ENCODE data around the gene STXBP5L. TPM values are rescaled to one million over a fixed set of nuclear protein-coding genes. Genes with fewer than 3 reads are reported as not detected.
A peak's percentile ranks its signal among the peaks of the same experiment; 100 is the strongest.

STXBP5L gene
- total RNA-seq, 1 donor from 2014 or later = 8.5 TPM

- TF ChIP-seq, protein P1, sequence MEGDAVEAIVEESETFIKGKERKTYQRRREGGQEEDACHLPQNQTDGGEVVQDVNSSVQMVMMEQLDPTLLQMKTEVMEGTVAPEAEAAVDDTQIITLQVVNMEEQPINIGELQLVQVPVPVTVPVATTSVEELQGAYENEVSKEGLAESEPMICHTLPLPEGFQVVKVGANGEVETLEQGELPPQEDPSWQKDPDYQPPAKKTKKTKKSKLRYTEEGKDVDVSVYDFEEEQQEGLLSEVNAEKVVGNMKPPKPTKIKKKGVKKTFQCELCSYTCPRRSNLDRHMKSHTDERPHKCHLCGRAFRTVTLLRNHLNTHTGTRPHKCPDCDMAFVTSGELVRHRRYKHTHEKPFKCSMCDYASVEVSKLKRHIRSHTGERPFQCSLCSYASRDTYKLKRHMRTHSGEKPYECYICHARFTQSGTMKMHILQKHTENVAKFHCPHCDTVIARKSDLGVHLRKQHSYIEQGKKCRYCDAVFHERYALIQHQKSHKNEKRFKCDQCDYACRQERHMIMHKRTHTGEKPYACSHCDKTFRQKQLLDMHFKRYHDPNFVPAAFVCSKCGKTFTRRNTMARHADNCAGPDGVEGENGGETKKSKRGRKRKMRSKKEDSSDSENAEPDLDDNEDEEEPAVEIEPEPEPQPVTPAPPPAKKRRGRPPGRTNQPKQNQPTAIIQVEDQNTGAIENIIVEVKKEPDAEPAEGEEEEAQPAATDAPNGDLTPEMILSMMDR (IDR thresholded peaks at IDR 0.05; ENCODE audit: unreplicated experiment) = no peak
- H3K27me3 Mint-ChIP-seq = peaks cover 25% of the 10 kb centered on the region
- DNase-seq (ENCODE audit: low spot score, unreplicated experiment) = no peak
- H3K4me1 Mint-ChIP-seq (ENCODE audit: low read depth) = peaks cover 13% of the 10 kb centered on the region
- peak overlapping the region; percentile 65 for H3K27ac Mint-ChIP-seq
- peak overlapping the region; percentile 93 for H3K4me3 Mint-ChIP-seq (ENCODE audit: low read depth)
- H3K36me3 Mint-ChIP-seq (ENCODE audit: insufficient read depth) = no peaks in the 10 kb centered on the region
- no peaks in the 10 kb centered on the region for H3K9me3 Mint-ChIP-seq (ENCODE audit: low read depth)
These were observed 993 bp downstream of the STXBP5L start for GRCh38 chr3:120908795-120909601.

- H3K27ac Mint-ChIP-seq = no peak overlapping the region
- DNase-seq (ENCODE audit: low spot score, unreplicated experiment) = no peak
- peaks cover 13% of the 10 kb centered on the region for H3K4me1 Mint-ChIP-seq (ENCODE audit: low read depth)
- TF ChIP-seq, protein P1 (IDR thresholded peaks at IDR 0.05; ENCODE audit: unreplicated experiment) = no peak
- no peaks in the 10 kb centered on the region for H3K36me3 Mint-ChIP-seq (ENCODE audit: insufficient read depth)
- no peaks in the 10 kb centered on the region for H3K9me3 Mint-ChIP-seq (ENCODE audit: low read depth)
- H3K4me3 Mint-ChIP-seq (ENCODE audit: low read depth) = peak overlapping the region; percentile 93
- peaks cover 25% of the 10 kb centered on the region for H3K27me3 Mint-ChIP-seq
These were observed 1.5 kb downstream of the STXBP5L start for GRCh38 chr3:120909602-120909878.

DNA sequence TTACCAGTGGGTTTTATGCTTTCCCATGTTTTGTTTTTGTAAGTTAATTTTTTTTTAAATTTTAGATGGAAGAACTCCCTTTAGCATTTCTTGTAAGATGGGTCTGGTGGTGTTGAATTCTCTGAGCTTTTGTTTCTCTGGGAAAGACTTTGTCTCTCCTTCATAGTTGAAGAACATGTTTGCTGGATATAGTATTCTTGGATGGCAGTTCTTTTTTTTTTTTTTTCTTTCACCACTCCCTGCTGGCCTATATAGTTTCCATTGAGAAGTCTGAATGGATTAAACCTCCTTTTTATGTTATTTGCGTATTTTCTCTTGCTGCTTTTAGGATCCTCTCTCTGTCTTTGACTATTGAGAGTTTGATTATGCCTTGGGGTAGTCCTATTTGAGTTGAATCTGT, 18.1 kb downstream of the STXBP5L start:
- Mint-ChIP-seq H3K4me3 (ENCODE audit: low read depth) (no peak overlapping the region), H3K27ac (no peak overlapping the region), H3K9me3 (ENCODE audit: low read depth) (peaks cover 52% of the 10 kb centered on the region), H3K27me3 (no peaks in the 10 kb centered on the region), H3K36me3 (ENCODE audit: insufficient read depth) (peaks cover 33% of the 10 kb centered on the region), H3K4me1 (ENCODE audit: low read depth) (no peaks in the 10 kb centered on the region)
- no peak for DNase-seq (ENCODE audit: low spot score, unreplicated experiment)
- TF ChIP-seq, protein P1 (IDR thresholded peaks at IDR 0.05; ENCODE audit: unreplicated experiment) = no peak

- Mint-ChIP-seq H3K27me3 (no peaks in the 10 kb centered on the region), H3K9me3 (ENCODE audit: low read depth) (peaks cover 31% of the 10 kb centered on the region), H3K36me3 (ENCODE audit: insufficient read depth) (peaks cover 22% of the 10 kb centered on the region), H3K27ac (no peak overlapping the region), H3K4me3 (ENCODE audit: low read depth) (no peak overlapping the region), H3K4me1 (ENCODE audit: low read depth) (no peaks in the 10 kb centered on the region)
- DNase-seq (ENCODE audit: low spot score, unreplicated experiment) = no peak
- TF ChIP-seq, protein P1 (IDR thresholded peaks at IDR 0.05; ENCODE audit: unreplicated experiment) = no peak
These were observed 21.0 kb downstream of the STXBP5L start for GRCh38 chr3:120928991-120929390.

DNA sequence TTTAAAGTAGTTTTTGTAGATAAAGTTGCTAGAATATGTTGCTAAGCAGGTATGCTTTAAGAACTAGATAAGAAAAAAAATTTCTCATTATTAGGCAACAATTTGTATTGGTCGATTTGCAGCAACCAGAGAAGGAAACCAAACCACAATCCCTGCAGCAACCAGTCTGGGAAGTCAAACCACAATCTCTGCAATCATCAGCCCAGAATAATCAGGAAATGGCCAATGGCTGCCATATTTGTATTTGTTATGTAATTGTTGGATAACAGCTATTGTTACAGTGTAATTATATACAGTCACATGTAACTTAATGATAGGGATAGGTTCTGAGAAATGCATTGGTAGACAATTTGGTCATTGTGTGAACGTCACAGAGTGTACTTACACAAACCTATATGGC, 23.6 kb downstream of the STXBP5L start:
- peaks cover 13% of the 10 kb centered on the region for H3K9me3 Mint-ChIP-seq (ENCODE audit: low read depth)
- DNase-seq (ENCODE audit: low spot score, unreplicated experiment) = no peak
- H3K36me3 Mint-ChIP-seq (ENCODE audit: insufficient read depth) = peaks cover 8% of the 10 kb centered on the region
- H3K27me3 Mint-ChIP-seq = no peaks in the 10 kb centered on the region
- TF ChIP-seq, protein P1 (IDR thresholded peaks at IDR 0.05; ENCODE audit: unreplicated experiment) = no peak
- H3K27ac Mint-ChIP-seq = no peak overlapping the region
- H3K4me3 Mint-ChIP-seq (ENCODE audit: low read depth) = no peak overlapping the region
- H3K4me1 Mint-ChIP-seq (ENCODE audit: low read depth) = no peaks in the 10 kb centered on the region

Data from progenitor cell of endocrine pancreas (in vitro differentiated cells).